Measurements from ENCODE around the gene TMEM178A.

DNA sequence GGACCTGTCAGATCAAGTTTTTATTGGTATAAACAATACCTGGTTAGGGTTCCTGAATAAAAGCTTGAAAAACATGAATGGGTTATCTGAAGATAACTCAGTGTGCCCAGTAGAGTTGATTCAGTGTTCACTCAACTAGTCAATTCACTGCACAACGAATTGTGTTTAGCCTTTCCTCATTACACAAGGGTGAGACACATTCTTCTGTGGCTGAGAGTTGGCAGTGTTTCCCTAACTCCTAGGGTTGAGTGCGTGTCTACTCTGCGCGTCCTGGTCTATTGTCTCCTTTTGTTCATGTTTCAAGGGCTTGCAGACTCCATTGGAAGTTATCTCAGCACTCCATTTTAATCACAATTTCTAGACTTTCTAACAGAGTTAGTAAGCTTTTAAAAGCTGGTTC, 32.8 kb upstream of the TMEM178A start:
- TF ChIP-seq, protein P1, sequence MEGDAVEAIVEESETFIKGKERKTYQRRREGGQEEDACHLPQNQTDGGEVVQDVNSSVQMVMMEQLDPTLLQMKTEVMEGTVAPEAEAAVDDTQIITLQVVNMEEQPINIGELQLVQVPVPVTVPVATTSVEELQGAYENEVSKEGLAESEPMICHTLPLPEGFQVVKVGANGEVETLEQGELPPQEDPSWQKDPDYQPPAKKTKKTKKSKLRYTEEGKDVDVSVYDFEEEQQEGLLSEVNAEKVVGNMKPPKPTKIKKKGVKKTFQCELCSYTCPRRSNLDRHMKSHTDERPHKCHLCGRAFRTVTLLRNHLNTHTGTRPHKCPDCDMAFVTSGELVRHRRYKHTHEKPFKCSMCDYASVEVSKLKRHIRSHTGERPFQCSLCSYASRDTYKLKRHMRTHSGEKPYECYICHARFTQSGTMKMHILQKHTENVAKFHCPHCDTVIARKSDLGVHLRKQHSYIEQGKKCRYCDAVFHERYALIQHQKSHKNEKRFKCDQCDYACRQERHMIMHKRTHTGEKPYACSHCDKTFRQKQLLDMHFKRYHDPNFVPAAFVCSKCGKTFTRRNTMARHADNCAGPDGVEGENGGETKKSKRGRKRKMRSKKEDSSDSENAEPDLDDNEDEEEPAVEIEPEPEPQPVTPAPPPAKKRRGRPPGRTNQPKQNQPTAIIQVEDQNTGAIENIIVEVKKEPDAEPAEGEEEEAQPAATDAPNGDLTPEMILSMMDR (IDR thresholded peaks at IDR 0.05; ENCODE audit: low read depth, low read length, poor library complexity, severe bottlenecking), result no peak
- no peak for TF ChIP-seq EZH2phosphoT487 (IDR thresholded peaks at IDR 0.05; ENCODE audit: borderline replicate concordance, low read length)
